Hepatocyte (in vitro differentiated cells): Measurements from ENCODE around the gene ZNF423.

Experiments
- CTCF ChIP-seq: fragments of 200-600 bp; sonication (generic); IDR thresholded peaks from 2 replicates; pipeline ENCODE4 v1.5.1; 2016; ENCODE audit warnings: antibody characterized with exemption, mild to moderate bottlenecking; ENCODE audit not compliant: poor library complexity
- EZH2 ChIP-seq: fragments of 200-600 bp; sonication (generic); IDR thresholded peaks from 2 replicates; pipeline ENCODE4 v1.6.1; 2016; ENCODE audit warnings: antibody characterized with exemption, mild to moderate bottlenecking, borderline replicate concordance
- EZH2phosphoT487 ChIP-seq: fragments of 200-600 bp; sonication (generic); IDR thresholded peaks from one replicate; pipeline ENCODE4 v1.6.1; 2018; ENCODE audit warnings: antibody characterized with exemption, mild to moderate bottlenecking, low read depth, moderate library complexity; ENCODE audit not compliant: unreplicated experiment, severe bottlenecking

- TF ChIP-seq EZH2 (no peak), CTCF (no peak), EZH2phosphoT487 (no peak)
Observed at GRCh38 chr16:49531425-49531824, 324.5 kb downstream of the ZNF423 start.
